GM12801 (cell line): Measurements from ENCODE around the gene MACROD2.

Source experiments
- TF ChIP-seq, protein P1 (sequence below): IDR thresholded peaks from one replicate; pipeline ENCODE4 v1.5.1; 2011; ENCODE audit warnings: control low read depth; ENCODE audit not compliant: insufficient read length; ENCODE audit errors: extremely low read depth

Gene MACROD2

DNA sequence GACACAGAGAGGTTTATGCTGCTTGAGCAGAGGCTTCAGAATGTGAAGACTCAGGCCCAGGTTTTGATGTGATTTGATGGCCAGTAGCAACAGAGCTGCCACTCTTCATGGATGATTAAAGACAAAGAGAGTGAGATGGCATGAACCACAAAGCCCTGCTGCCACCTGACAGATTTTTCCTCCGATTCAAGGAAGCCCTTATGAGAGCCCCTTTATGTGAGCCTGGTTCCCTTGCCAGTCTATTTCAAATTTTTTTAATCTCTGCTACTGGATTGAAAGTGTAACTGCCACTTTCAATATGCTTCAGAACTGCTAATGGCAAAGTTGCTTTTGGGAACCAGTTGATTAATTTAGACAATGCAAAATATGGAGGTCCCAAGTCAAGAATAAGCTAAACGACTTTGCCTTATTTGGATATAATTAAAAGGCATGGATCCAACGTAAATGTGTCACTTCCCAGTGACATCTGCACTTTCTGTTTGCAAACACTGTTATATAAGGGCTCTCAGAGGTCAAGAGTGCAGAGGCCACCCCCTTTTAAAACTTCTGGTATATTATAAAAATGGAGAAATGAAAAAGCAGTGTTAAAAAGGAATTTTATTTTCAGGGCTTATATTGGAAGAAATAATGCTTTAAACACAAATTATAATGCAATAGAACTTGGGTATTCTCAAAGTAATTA lies 581.0 kb downstream of the MACROD2 start:
- TF ChIP-seq, protein P1, sequence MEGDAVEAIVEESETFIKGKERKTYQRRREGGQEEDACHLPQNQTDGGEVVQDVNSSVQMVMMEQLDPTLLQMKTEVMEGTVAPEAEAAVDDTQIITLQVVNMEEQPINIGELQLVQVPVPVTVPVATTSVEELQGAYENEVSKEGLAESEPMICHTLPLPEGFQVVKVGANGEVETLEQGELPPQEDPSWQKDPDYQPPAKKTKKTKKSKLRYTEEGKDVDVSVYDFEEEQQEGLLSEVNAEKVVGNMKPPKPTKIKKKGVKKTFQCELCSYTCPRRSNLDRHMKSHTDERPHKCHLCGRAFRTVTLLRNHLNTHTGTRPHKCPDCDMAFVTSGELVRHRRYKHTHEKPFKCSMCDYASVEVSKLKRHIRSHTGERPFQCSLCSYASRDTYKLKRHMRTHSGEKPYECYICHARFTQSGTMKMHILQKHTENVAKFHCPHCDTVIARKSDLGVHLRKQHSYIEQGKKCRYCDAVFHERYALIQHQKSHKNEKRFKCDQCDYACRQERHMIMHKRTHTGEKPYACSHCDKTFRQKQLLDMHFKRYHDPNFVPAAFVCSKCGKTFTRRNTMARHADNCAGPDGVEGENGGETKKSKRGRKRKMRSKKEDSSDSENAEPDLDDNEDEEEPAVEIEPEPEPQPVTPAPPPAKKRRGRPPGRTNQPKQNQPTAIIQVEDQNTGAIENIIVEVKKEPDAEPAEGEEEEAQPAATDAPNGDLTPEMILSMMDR: no peak

DNA sequence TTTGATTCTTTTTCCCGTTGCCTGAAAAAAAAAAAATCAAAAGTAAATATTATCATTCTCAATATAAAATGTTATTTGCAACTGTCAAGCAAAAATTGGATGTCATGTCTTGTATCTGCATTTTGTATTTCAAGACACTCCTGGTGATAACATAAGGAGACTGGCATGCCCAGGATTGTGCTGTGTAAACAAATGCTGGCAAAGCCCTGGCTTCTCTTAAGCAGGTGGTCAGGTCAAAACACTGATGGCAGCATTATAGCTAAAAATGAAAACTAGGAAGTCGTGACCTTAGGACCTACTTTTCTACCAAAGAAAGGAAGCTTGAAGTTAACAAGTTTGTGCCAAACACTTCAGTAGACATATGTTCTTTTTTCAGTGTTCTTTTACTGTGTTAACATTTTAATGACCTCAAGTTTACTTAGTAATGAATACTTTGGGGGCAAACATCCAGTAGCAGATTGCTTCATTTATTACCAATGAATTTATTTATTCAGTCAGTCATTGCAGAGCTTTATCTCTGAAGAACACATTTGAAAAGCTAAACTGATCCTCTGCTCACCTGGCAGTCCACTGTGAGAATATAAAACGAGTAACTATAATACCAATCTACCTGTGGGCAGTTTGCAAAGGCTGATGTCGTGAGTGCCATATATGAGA lies 585.2 kb downstream of the MACROD2 start:
- TF ChIP-seq, protein P1: no peak

DNA sequence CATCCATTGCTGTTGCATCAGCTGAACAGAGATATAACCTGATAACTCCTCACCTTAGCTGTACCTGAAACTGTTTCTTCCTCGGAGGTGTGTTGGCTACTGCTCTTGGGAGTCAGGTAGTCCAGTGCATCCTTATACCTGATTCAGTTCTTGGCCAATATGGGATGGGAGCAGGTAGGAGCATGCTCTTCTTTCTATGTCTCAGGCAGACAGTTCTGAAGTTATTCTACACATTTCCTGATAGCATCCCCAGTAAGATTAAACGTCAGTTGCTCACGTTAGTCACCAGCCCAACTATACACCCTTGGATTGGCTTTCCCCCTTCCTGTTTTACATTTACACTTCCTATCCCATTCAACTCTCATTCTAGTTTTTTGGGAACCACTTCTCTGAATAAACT lies 586.4 kb downstream of the MACROD2 start:
- TF ChIP-seq, protein P1: no peak

DNA sequence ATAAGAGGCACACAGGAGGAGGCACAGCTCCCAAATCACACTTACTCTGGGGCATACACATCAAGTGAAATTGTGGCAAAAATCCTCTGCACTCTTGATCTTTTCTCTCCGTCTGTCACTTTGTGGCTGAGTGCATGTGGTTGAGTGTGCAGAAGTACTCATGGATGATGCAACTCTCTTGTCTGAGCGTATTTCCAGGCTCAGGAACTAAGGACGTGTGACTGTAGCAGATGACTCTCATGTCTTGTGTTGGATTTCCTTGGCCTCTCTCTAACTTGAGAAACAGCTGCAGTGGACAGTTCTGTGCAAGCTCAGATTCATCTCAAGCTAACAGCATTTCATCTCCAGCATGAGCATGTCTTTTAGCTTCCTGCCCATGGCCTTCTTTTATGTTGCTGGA lies 587.5 kb downstream of the MACROD2 start:
- TF ChIP-seq, protein P1: no peak

DNA sequence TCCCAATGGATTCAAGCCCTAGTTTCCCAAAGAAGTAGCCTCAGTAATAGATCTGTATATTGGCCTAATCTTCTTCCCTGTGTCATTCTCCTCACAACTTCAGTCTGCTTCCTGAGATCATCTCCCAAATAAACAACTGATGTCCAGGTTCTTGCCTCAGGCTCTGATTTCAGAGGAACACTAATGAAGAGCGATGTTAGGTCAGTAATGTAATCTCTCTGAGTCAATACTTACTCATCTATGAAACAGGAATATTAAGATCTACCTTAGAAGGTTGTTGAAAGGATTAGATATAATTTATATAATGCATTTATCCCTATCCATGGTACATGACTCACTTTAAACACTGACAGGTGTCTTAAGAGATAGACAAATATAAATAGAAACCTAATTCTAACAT lies 588.1 kb downstream of the MACROD2 start:
- TF ChIP-seq, protein P1: no peak

DNA sequence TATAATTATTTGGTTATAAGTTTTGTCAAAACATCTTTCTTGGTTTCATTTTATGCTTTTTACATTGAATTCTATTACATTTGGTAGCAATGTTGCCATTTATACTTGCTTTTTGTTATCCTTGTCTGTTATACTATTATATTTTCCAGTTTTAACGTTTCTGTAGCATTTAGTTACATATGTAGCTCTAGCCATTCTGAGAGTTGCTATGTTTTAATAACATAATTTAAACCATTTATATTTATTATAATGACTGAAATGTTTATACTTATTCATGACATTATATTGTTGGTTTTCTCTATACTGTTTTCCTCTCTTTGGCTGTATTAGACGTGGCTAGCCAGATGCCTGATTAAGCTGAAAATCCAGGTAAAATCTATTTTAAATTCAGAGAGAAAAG lies 594.1 kb downstream of the MACROD2 start:
- TF ChIP-seq, protein P1: no peak

DNA sequence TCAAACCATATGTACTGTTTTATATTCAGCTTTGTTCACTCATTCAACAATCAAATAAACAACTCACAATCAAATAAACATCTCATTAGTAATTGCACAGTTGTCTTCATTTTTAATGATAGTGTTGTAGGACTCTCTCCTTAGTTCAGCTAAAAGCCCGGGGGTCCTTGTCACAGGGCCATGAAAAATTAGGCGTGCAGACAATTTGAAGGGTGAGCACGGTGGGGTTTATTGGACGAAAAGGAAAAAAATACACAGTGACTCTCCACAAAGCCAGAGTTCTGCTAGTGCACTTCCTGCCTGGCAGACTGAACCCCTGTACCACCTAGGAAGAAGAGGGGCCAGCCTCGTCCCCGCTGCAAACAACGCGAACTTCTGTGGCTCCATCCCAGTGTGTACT lies 599.7 kb downstream of the MACROD2 start:
- TF ChIP-seq, protein P1: no peak
